SK-N-SH treated with all-trans-retinoic acid at 6 μM for 48 hours (cell line): Measurements from ENCODE around the gene MAP3K20.

Experiments
- ATAC-seq: fragments of 200-7000 bp; cut with Tn5 transposase; 3 replicates; pipeline ENCODE4 v1.9.1; 2020; ENCODE audit warnings: mild to moderate bottlenecking, moderate library complexity
- ARNTL ChIP-seq: fragments of 450-650 bp; formaldehyde crosslinking; IDR thresholded peaks from 2 replicates; pipeline ENCODE4 v1.5.0; 2020; ENCODE audit warnings: low read depth, mild to moderate bottlenecking, moderate library complexity, borderline replicate concordance
- BACH2 ChIP-seq: fragments of 250-450 bp; sonication (Bioruptor Pico); IDR thresholded peaks from 2 replicates; pipeline ENCODE4 v1.9.0; 2021; ENCODE audit warnings: mild to moderate bottlenecking, borderline replicate concordance
- CREB5 ChIP-seq: fragments of 250-450 bp; sonication (Bioruptor Pico); IDR thresholded peaks from 2 replicates; pipeline ENCODE4 v1.5.1; 2020; ENCODE audit warnings: low read depth, mild to moderate bottlenecking, moderate library complexity
- CSDC2 ChIP-seq: fragments of 250-450 bp; sonication (Bioruptor Pico); IDR thresholded peaks from 2 replicates; pipeline ENCODE4 v1.5.0; 2020; ENCODE audit warnings: mild to moderate bottlenecking, moderate library complexity
- CSRNP3 ChIP-seq: fragments of 250-450 bp; sonication (Bioruptor Pico); IDR thresholded peaks from 2 replicates; pipeline ENCODE4 v1.5.1; 2021; ENCODE audit warnings: mild to moderate bottlenecking, moderate library complexity
- ESRRG ChIP-seq: fragments of 250-450 bp; sonication (Bioruptor Pico); IDR thresholded peaks from 2 replicates; pipeline ENCODE4 v1.6.1; 2021; ENCODE audit warnings: mild to moderate bottlenecking
- GLIS3 ChIP-seq: fragments of 250-450 bp; sonication (Bioruptor Pico); IDR thresholded peaks from 2 replicates; pipeline ENCODE4 v1.5.0; 2020; ENCODE audit warnings: mild to moderate bottlenecking, moderate library complexity
- ISL1 ChIP-seq: fragments of 250-450 bp; sonication (Bioruptor Pico); IDR thresholded peaks from 2 replicates; pipeline ENCODE4 v2.1.2; 2022; ENCODE audit warnings: mild to moderate bottlenecking, moderate library complexity
- OSR1 ChIP-seq: fragments of 250-450 bp; sonication (Bioruptor Pico); IDR thresholded peaks from 2 replicates; pipeline ENCODE4 v1.8.0; 2022; ENCODE audit warnings: moderate library complexity, mild to moderate bottlenecking, inconsistent platforms
- POU6F1 ChIP-seq: fragments of 250-450 bp; sonication (Bioruptor Pico); IDR thresholded peaks from 2 replicates; pipeline ENCODE4 v1.8.0; 2021; ENCODE audit warnings: low read depth, mild to moderate bottlenecking, moderate library complexity, borderline replicate concordance
- PPARA ChIP-seq: fragments of 250-450 bp; sonication (Bioruptor Pico); IDR thresholded peaks from 2 replicates; pipeline ENCODE4 v1.5.0; 2020; ENCODE audit warnings: mild to moderate bottlenecking, borderline replicate concordance
- RARB ChIP-seq: fragments of 250-450 bp; sonication (Bioruptor Pico); IDR thresholded peaks from 2 replicates; pipeline ENCODE4 v1.8.0; 2021; ENCODE audit warnings: mild to moderate bottlenecking, moderate library complexity
- SNAI2 ChIP-seq: fragments of 250-450 bp; sonication (Bioruptor Pico); IDR thresholded peaks from 2 replicates; pipeline ENCODE4 v1.5.0; 2020; ENCODE audit warnings: mild to moderate bottlenecking, moderate library complexity
- TCF4 ChIP-seq: fragments of 250-450 bp; sonication (Bioruptor Pico); IDR thresholded peaks from 2 replicates; pipeline ENCODE4 v1.8.0; 2021; ENCODE audit warnings: mild to moderate bottlenecking, moderate library complexity, borderline replicate concordance
- TOX ChIP-seq: fragments of 250-450 bp; sonication (Bioruptor Pico); IDR thresholded peaks from 2 replicates; pipeline ENCODE4 v1.8.0; 2021; ENCODE audit warnings: mild to moderate bottlenecking, moderate library complexity, borderline replicate concordance
- TSHZ2 ChIP-seq: fragments of 250-450 bp; sonication (Bioruptor Pico); IDR thresholded peaks from 2 replicates; pipeline ENCODE4 v1.5.0; 2020; ENCODE audit warnings: mild to moderate bottlenecking, moderate library complexity
- ZC3H10 ChIP-seq: fragments of 250-450 bp; sonication (Bioruptor Pico); IDR thresholded peaks from 2 replicates; pipeline ENCODE4 v1.5.1; 2021; ENCODE audit warnings: mild to moderate bottlenecking, moderate library complexity
- ZFP3 ChIP-seq: fragments of 250-450 bp; sonication (Bioruptor Pico); IDR thresholded peaks from 2 replicates; pipeline ENCODE4 v1.5.0; 2020; ENCODE audit warnings: mild to moderate bottlenecking, moderate library complexity
- ZFP30 ChIP-seq: fragments of 450-650 bp; formaldehyde crosslinking; IDR thresholded peaks from 2 replicates; pipeline ENCODE4 v1.5.0; 2022; ENCODE audit warnings: mild to moderate bottlenecking, moderate library complexity
- ZNF565 ChIP-seq: fragments of 450-650 bp; formaldehyde crosslinking; conservative IDR thresholded peaks from 2 replicates; pipeline ENCODE4 v1.5.0; 2020; ENCODE audit warnings: low read depth, mild to moderate bottlenecking, moderate library complexity
- ZNF70 ChIP-seq: fragments of 450-650 bp; formaldehyde crosslinking; IDR thresholded peaks from 2 replicates; pipeline ENCODE4 v1.5.0; 2020; ENCODE audit warnings: mild to moderate bottlenecking, moderate library complexity
- ZNF8 ChIP-seq: fragments of 450-650 bp; formaldehyde crosslinking; IDR thresholded peaks from 2 replicates; pipeline ENCODE4 v1.5.0; 2020; ENCODE audit warnings: mild to moderate bottlenecking, moderate library complexity

Gene MAP3K20

GRCh38 chr2:173148520-173148919 lies 72.9 kb downstream of the MAP3K20 start:
- TF ChIP-seq TSHZ2 (CRISPR knock-in tag) (no peak), ZC3H10 (CRISPR knock-in tag) (no peak), TCF4 (CRISPR knock-in tag) (no peak)
- TF ChIP-seq, all 23 proteins: peak for 0
- peak; percentile 27; the same call in 1 of the 3 replicates for ATAC-seq

- no peak for ATAC-seq
- TF ChIP-seq ISL1 (CRISPR knock-in tag) (no peak), PPARA (CRISPR knock-in tag) (no peak), GLIS3 (CRISPR knock-in tag) (no peak), TCF4 (CRISPR knock-in tag) (no peak), ZNF8 (CRISPR knock-in tag) (no peak), BACH2 (CRISPR knock-in tag) (no peak)
Measured at GRCh38 chr2:173149491-173149890, 73.8 kb downstream of the MAP3K20 start.

- peak; percentile 49 for ATAC-seq
- TF ChIP-seq TOX (CRISPR knock-in tag) (no peak), CREB5 (no peak), CSDC2 (CRISPR knock-in tag) (no peak), GLIS3 (CRISPR knock-in tag) (no peak), OSR1 (CRISPR knock-in tag) (no peak), ZFP30 (no peak), SNAI2 (CRISPR knock-in tag) (no peak), ZNF8 (CRISPR knock-in tag) (no peak), ISL1 (CRISPR knock-in tag) (no peak), POU6F1 (no peak)
Measured at GRCh38 chr2:173150087-173150486, 74.4 kb downstream of the MAP3K20 start.

- no peak for ATAC-seq
- TF ChIP-seq ZNF565 (CRISPR knock-in tag) (no peak), ZNF70 (no peak), CREB5 (no peak), ZNF8 (CRISPR knock-in tag) (no peak), ARNTL (CRISPR knock-in tag) (no peak), ZFP30 (no peak), CSRNP3 (CRISPR knock-in tag) (no peak), CSDC2 (CRISPR knock-in tag) (no peak), POU6F1 (no peak), SNAI2 (CRISPR knock-in tag) (no peak), TSHZ2 (CRISPR knock-in tag) (no peak), RARB (CRISPR knock-in tag) (no peak), ESRRG (no peak), ZFP3 (CRISPR knock-in tag) (no peak), GLIS3 (CRISPR knock-in tag) (no peak), BACH2 (CRISPR knock-in tag) (no peak), TCF4 (CRISPR knock-in tag) (no peak), ISL1 (CRISPR knock-in tag) (no peak), TOX (CRISPR knock-in tag) (no peak), PPARA (CRISPR knock-in tag) (no peak)
Measured at GRCh38 chr2:173150963-173151362, 75.3 kb downstream of the MAP3K20 start.
